Fibroblast of the aortic adventitia (primary cell): ENCODE measurements around the gene COL10A1. TPM values are rescaled to one million over a fixed set of nuclear protein-coding genes. Genes with fewer than 3 reads are reported as not detected.

Experiments
- DNase-seq: peaks from one replicate; pipeline ENCODE4 v3.0.0-alpha.2; 2010; ENCODE audit warnings: low read depth
- H3K4me3 ChIP-seq: 2 replicates; pipeline ENCODE4 v1.5.1; 2011; ENCODE audit warnings: low read depth, mild to moderate bottlenecking, control low read depth, low read length, moderate library complexity
- CTCF ChIP-seq: IDR thresholded peaks from 2 replicates; pipeline ENCODE4 v1.5.1; 2011; ENCODE audit warnings: mild to moderate bottlenecking, low read length, control low read depth, inconsistent platforms; ENCODE audit not compliant: insufficient read depth
- total RNA-seq: library from RNA; depleted of rRNA; stranded (reverse); fragments of >200 nt; gene quantifications from 2 replicates; pipeline ENCODE4 v1.2.3, GENCODE V29; 2012; ENCODE audit warnings: low replicate concordance

The COL10A1 gene
- total RNA-seq, 1 donor: not detected

- H3K4me3 ChIP-seq: no peak overlapping the region
- no peak for TF ChIP-seq CTCF
- no peak for DNase-seq
These were observed 17.1 kb downstream of the COL10A1 start for GRCh38 chr6:116108836-116109235.

GRCh38 chr6:116106146-116106545 is 19.8 kb downstream of the COL10A1 start:
- H3K4me3 ChIP-seq: no peak overlapping the region
- no peak for TF ChIP-seq CTCF
- peak; percentile 86 for DNase-seq

GRCh38 chr6:116105247-116105646 is 20.7 kb downstream of the COL10A1 start:
- no peak for DNase-seq
- H3K4me3 ChIP-seq: no peak overlapping the region
- TF ChIP-seq CTCF: no peak

GRCh38 chr6:116104636-116105035 is 21.3 kb downstream of the COL10A1 start:
- no peak for DNase-seq
- no peak for TF ChIP-seq CTCF
- H3K4me3 ChIP-seq: no peak overlapping the region

- no peak overlapping the region for H3K4me3 ChIP-seq
- TF ChIP-seq CTCF: no peak
These were observed 23.1 kb downstream of the COL10A1 start for GRCh38 chr6:116102873-116103272.

GRCh38 chr6:116101790-116102189 is 24.1 kb downstream of the COL10A1 start:
- no peak for DNase-seq
- TF ChIP-seq CTCF: no peak
- H3K4me3 ChIP-seq: peak overlapping the region; percentile 84

More at GRCh38 chr6:116102873-116103272, 23.1 kb downstream of the COL10A1 start:
- DNase-seq: no peak

- peak overlapping the region; percentile 84 for H3K4me3 ChIP-seq
- TF ChIP-seq CTCF: no peak
- DNase-seq: no peak
These were observed 24.6 kb downstream of the COL10A1 start for GRCh38 chr6:116101302-116101718.
